ENCODE data around the gene LRP1B. TPM values are rescaled to one million over a fixed set of nuclear protein-coding genes. Genes with fewer than 3 reads are reported as not detected.

The LRP1B gene
- polyA plus RNA-seq, 6 donors from 2014 or later, result not detected

- H3K9me3 Mint-ChIP-seq, result peaks cover 0 to 4% (median 0%) of the 10 kb centered on the region in 7 donors
- H3K4me3 Mint-ChIP-seq, result no peak overlapping the region
- peaks cover 0 to 9% (median 0%) of the 10 kb centered on the region in 3 donors for H3K4me1 Mint-ChIP-seq
- no peak overlapping the region for H3K27ac Mint-ChIP-seq
- ATAC-seq (ENCODE audit: low read depth in 2 of 2), result no peak
- DNase-seq, result no peak
- H3K27me3 Mint-ChIP-seq, result no peaks in the 10 kb centered on the region
- no peaks in the 10 kb centered on the region for H3K36me3 Mint-ChIP-seq
Observed at GRCh38 chr2:141517180-141517851, 613.5 kb downstream of the LRP1B start.

GRCh38 chr2:141515931-141516330 lies 614.9 kb downstream of the LRP1B start:
- DNase-seq (no peak), ATAC-seq (ENCODE audit: low read depth in 2 of 2) (no peak)
- Mint-ChIP-seq H3K9me3 (peaks cover 0 to 4% (median 0%) of the 10 kb centered on the region in 7 donors), H3K4me3 (no peak overlapping the region), H3K36me3 (no peaks in the 10 kb centered on the region), H3K4me1 (peaks cover 0 to 9% (median 0%) of the 10 kb centered on the region in 3 donors), H3K27ac (no peak overlapping the region), H3K27me3 (no peaks in the 10 kb centered on the region)

GRCh38 chr2:141513853-141514252 lies 617.0 kb downstream of the LRP1B start:
- peak overlapping the region in 2 of 6 donors; percentile 51 to 84 for H3K27ac Mint-ChIP-seq
- peaks cover 0 to 4% (median 0%) of the 10 kb centered on the region in 7 donors for H3K9me3 Mint-ChIP-seq
- no peak for DNase-seq
- H3K27me3 Mint-ChIP-seq, result no peaks in the 10 kb centered on the region
- no peak overlapping the region for H3K4me3 Mint-ChIP-seq
- no peaks in the 10 kb centered on the region for H3K36me3 Mint-ChIP-seq
- ATAC-seq (ENCODE audit: low read depth in 2 of 2), result no peak
- peaks cover 0 to 7% (median 0%) of the 10 kb centered on the region in 3 donors for H3K4me1 Mint-ChIP-seq

- Mint-ChIP-seq H3K9me3 (peaks cover 0 to under 1% (median 0%) of the 10 kb centered on the region in 7 donors), H3K27ac (no peak overlapping the region), H3K4me3 (no peak overlapping the region), H3K4me1 (no peaks in the 10 kb centered on the region), H3K36me3 (no peaks in the 10 kb centered on the region), H3K27me3 (no peaks in the 10 kb centered on the region)
- DNase-seq (no peak), ATAC-seq (ENCODE audit: low read depth in 2 of 2) (no peak)
Observed at GRCh38 chr2:141508806-141509595, 621.8 kb downstream of the LRP1B start.

- no peaks in the 10 kb centered on the region for H3K9me3 Mint-ChIP-seq
- no peaks in the 10 kb centered on the region for H3K36me3 Mint-ChIP-seq
- DNase-seq (no peak), ATAC-seq (ENCODE audit: low read depth in 2 of 2) (no peak)
- no peak overlapping the region for H3K4me3 Mint-ChIP-seq
- H3K4me1 Mint-ChIP-seq, result no peaks in the 10 kb centered on the region
- no peak overlapping the region for H3K27ac Mint-ChIP-seq
- H3K27me3 Mint-ChIP-seq, result no peaks in the 10 kb centered on the region
Observed at GRCh38 chr2:141508086-141508752, 622.6 kb downstream of the LRP1B start.

GRCh38 chr2:141506135-141506534 lies 624.7 kb downstream of the LRP1B start:
- ATAC-seq (ENCODE audit: low read depth in 2 of 2), result no peak
- Mint-ChIP-seq H3K27ac (no peak overlapping the region), H3K4me1 (no peaks in the 10 kb centered on the region), H3K27me3 (no peaks in the 10 kb centered on the region), H3K4me3 (no peak overlapping the region), H3K9me3 (no peaks in the 10 kb centered on the region), H3K36me3 (no peaks in the 10 kb centered on the region)
- DNase-seq, result no peak

GRCh38 chr2:141501752-141502151 lies 629.1 kb downstream of the LRP1B start:
- H3K27ac Mint-ChIP-seq, result no peak overlapping the region
- no peaks in the 10 kb centered on the region for H3K36me3 Mint-ChIP-seq
- peaks cover 7 to 19% (median 16%) of the 10 kb centered on the region in 3 donors for H3K4me1 Mint-ChIP-seq
- ATAC-seq (ENCODE audit: low read depth in 2 of 2), result no peak
- no peak overlapping the region for H3K4me3 Mint-ChIP-seq
- no peaks in the 10 kb centered on the region for H3K9me3 Mint-ChIP-seq
- H3K27me3 Mint-ChIP-seq, result no peaks in the 10 kb centered on the region
- no peak for DNase-seq

- Mint-ChIP-seq H3K27ac (no peak overlapping the region), H3K36me3 (no peaks in the 10 kb centered on the region), H3K4me3 (no peak overlapping the region), H3K27me3 (no peaks in the 10 kb centered on the region), H3K4me1 (peaks cover 7 to 21% (median 18%) of the 10 kb centered on the region in 3 donors), H3K9me3 (no peaks in the 10 kb centered on the region)
- no peak for DNase-seq
- no peak for ATAC-seq (ENCODE audit: low read depth in 2 of 2)
Observed at GRCh38 chr2:141499123-141499522, 631.7 kb downstream of the LRP1B start.

- peak overlapping the region in 2 of 8 donors; percentile 17 to 57 for H3K4me3 Mint-ChIP-seq
- DNase-seq (no peak), ATAC-seq (ENCODE audit: low read depth in 2 of 2) (no peak)
- H3K4me1 Mint-ChIP-seq, result peaks cover 7 to 21% (median 18%) of the 10 kb centered on the region in 3 donors
- no peaks in the 10 kb centered on the region for H3K36me3 Mint-ChIP-seq
- H3K27me3 Mint-ChIP-seq, result no peaks in the 10 kb centered on the region
- H3K9me3 Mint-ChIP-seq, result no peaks in the 10 kb centered on the region
- H3K27ac Mint-ChIP-seq, result peak overlapping the region in 1 of 6 donors; percentile 15
Observed at GRCh38 chr2:141498561-141498960, 632.3 kb downstream of the LRP1B start.

- H3K36me3 Mint-ChIP-seq, result no peaks in the 10 kb centered on the region
- no peaks in the 10 kb centered on the region for H3K27me3 Mint-ChIP-seq
- no peak overlapping the region for H3K4me3 Mint-ChIP-seq
- peak overlapping the region in 3 of 6 donors; percentile 17 to 81 (median 17) for H3K27ac Mint-ChIP-seq
- DNase-seq (no peak), ATAC-seq (ENCODE audit: low read depth in 2 of 2) (no peak)
- no peaks in the 10 kb centered on the region for H3K9me3 Mint-ChIP-seq
- peaks cover 7 to 21% (median 18%) of the 10 kb centered on the region in 3 donors for H3K4me1 Mint-ChIP-seq
Observed at GRCh38 chr2:141497272-141497671, 633.5 kb downstream of the LRP1B start.

- Mint-ChIP-seq H3K27ac (peak overlapping the region in 1 of 6 donors; percentile 81), H3K27me3 (no peaks in the 10 kb centered on the region), H3K4me3 (peak overlapping the region in 1 of 8 donors; percentile 36), H3K36me3 (no peaks in the 10 kb centered on the region), H3K4me1 (peaks cover 7 to 21% (median 18%) of the 10 kb centered on the region in 3 donors), H3K9me3 (no peaks in the 10 kb centered on the region)
- DNase-seq (no peak), ATAC-seq (ENCODE audit: low read depth in 2 of 2) (no peak)
Observed at GRCh38 chr2:141496810-141497209, 634.0 kb downstream of the LRP1B start.

GRCh38 chr2:141493936-141494335 lies 636.9 kb downstream of the LRP1B start:
- H3K9me3 Mint-ChIP-seq, result no peaks in the 10 kb centered on the region
- H3K27ac Mint-ChIP-seq, result no peak overlapping the region
- H3K4me3 Mint-ChIP-seq, result no peak overlapping the region

GRCh38 chr2:141492816-141493215 lies 638.0 kb downstream of the LRP1B start:
- no peak overlapping the region for H3K27ac Mint-ChIP-seq
- no peak for ATAC-seq (ENCODE audit: low read depth in 2 of 2)
- no peaks in the 10 kb centered on the region for H3K36me3 Mint-ChIP-seq
- H3K9me3 Mint-ChIP-seq, result no peaks in the 10 kb centered on the region
- no peak for DNase-seq
- peaks cover 7 to 10% (median 8%) of the 10 kb centered on the region in 3 donors for H3K4me1 Mint-ChIP-seq
- no peak overlapping the region for H3K4me3 Mint-ChIP-seq
- no peaks in the 10 kb centered on the region for H3K27me3 Mint-ChIP-seq

More at GRCh38 chr2:141493936-141494335, 636.9 kb downstream of the LRP1B start:
- H3K36me3 Mint-ChIP-seq, result no peaks in the 10 kb centered on the region
- H3K27me3 Mint-ChIP-seq, result no peaks in the 10 kb centered on the region
- peaks cover 7 to 16% (median 15%) of the 10 kb centered on the region in 3 donors for H3K4me1 Mint-ChIP-seq
- no peak for DNase-seq
- ATAC-seq (ENCODE audit: low read depth in 2 of 2), result no peak
